ENCODE results near the gene SNX32.

DNA sequence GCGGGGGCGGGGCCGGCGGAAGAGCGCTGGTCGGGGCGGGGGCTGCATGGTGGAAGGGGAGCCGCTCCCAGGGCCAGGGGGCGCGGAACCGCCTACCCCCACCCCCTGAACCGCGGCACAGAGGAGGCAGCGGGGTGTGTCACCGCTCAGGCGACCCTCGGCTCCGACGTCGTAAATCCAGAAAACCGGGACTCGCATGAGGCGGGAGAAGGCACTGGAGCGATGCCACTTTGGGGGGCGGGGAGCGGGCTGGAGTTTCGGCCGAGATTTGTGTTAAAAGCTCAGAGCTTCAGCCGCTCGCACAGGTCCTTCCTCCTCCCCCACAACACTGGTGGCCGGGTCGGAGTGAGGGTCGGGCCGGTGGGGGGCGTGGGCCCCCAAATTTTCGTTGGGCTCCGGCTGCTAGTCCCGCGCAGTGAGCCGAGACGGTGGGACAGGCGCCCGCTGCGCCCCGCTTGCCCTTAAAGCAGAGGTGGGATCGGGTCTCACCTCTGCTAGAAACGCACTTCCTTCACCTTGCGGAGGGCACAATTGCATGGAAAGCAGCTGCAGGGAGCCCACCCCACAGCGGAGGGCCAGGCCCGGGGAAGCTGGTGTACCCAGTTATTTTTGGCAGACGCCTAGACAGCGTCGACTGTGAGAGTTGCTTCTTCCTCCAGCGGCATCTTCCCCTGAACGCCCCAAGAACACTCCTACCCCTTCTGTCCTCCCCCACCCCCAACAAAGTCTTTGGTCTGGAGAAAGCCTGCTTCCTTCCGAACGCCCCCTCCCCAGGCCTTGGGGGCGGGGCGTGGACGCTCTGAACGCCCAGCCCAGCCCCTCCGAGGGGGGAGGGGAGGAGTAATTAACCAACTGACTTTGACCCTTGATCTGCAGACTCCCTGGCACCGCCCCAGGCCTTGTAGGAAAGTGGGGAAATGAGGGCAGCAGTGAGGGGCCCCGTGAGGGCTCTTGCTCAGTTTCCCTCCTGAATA lies 45.8 kb upstream of the SNX32 start:
- TF ChIP-seq, protein P1, sequence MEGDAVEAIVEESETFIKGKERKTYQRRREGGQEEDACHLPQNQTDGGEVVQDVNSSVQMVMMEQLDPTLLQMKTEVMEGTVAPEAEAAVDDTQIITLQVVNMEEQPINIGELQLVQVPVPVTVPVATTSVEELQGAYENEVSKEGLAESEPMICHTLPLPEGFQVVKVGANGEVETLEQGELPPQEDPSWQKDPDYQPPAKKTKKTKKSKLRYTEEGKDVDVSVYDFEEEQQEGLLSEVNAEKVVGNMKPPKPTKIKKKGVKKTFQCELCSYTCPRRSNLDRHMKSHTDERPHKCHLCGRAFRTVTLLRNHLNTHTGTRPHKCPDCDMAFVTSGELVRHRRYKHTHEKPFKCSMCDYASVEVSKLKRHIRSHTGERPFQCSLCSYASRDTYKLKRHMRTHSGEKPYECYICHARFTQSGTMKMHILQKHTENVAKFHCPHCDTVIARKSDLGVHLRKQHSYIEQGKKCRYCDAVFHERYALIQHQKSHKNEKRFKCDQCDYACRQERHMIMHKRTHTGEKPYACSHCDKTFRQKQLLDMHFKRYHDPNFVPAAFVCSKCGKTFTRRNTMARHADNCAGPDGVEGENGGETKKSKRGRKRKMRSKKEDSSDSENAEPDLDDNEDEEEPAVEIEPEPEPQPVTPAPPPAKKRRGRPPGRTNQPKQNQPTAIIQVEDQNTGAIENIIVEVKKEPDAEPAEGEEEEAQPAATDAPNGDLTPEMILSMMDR (IDR thresholded peaks at IDR 0.05): no peak
- TF ChIP-seq ZFX (IDR thresholded peaks at IDR 0.05; ENCODE audit: borderline replicate concordance): no peak
